ENCODE measurements around the gene TRIM34. TPM values are rescaled to one million over a fixed set of nuclear protein-coding genes. Genes with fewer than 3 reads are reported as not detected.

The TRIM34 gene
- total RNA-seq, 1 donor from 2014 or later: 25.9 TPM

- CTCF ChIA-PET: interaction anchor here (0.7 to 4.3 kb wide), 18 partner anchors 10 to 667 kb away, joined by 3 to 52 read pairs (median 5); partner anchors contain the start of genes OR52N2 and TRIM34
- Mint-ChIP-seq H3K9me3 (no peaks in the 10 kb centered on the region), H3K4me3 (peak within 1 kb of the TSS; percentile 93), H3K36me3 (ENCODE audit: low read depth) (peaks cover 31% of the 10 kb centered on the region), H3K4me1 (peaks cover 54% of the 10 kb centered on the region), H3K27me3 (no peaks in the 10 kb centered on the region), H3K27ac (peak within 1 kb of the TSS; percentile 93)
- DNase-seq: peak; percentile 58
- peak; percentile 77 for ATAC-seq (ENCODE audit: low read depth)
- no peak for TF ChIP-seq CTCF (IDR thresholded peaks at IDR 0.05)
- intact Hi-C loops (cut with micrococcal nuclease): loop anchor here (1.0 to 5.0 kb wide), 9 partner anchors 16 to 927 kb away; partner anchors contain the start of genes OR52N2, TAF10 and TRIM34
- POLR2A ChIA-PET: interaction anchor here (0.6 to 3.6 kb wide), 10 partner anchors 11 to 731 kb away, joined by 3 to 36 read pairs (median 6); no protein-coding TSS in a partner anchor
Observed at GRCh38 chr11:5684646-5685362, 60.0 kb downstream of the TRIM34 start, which contains the start of gene TRIM5. TSS of gene TRIM5 (minus strand) at chr11:5685074. CDS start at chr11:5680177, 4,897 bp downstream.

- no peak overlapping the region for H3K4me3 Mint-ChIP-seq
- intact Hi-C loops (cut with micrococcal nuclease): loop anchor here (5.0 kb wide), 1 partner anchor 926 kb away; the partner anchor contains the start of gene TAF10
- H3K27ac Mint-ChIP-seq: no peak overlapping the region
- ATAC-seq (ENCODE audit: low read depth): no peak
- H3K4me1 Mint-ChIP-seq: peaks cover 55% of the 10 kb centered on the region
- TF ChIP-seq CTCF (IDR thresholded peaks at IDR 0.05): no peak
- H3K36me3 Mint-ChIP-seq (ENCODE audit: low read depth): peaks cover 31% of the 10 kb centered on the region
- ChIA-PET CTCF (interaction anchor here (2.8 to 4.3 kb wide), 2 partner anchors 19 to 26 kb away, joined by 10 to 52 read pairs; no protein-coding TSS in a partner anchor), POLR2A (interaction anchor here (1.2 to 3.6 kb wide), 3 partner anchors 9 to 26 kb away, joined by 4 to 36 read pairs (median 24); no protein-coding TSS in a partner anchor)
- DNase-seq: no peak
- H3K27me3 Mint-ChIP-seq: no peaks in the 10 kb centered on the region
- no peaks in the 10 kb centered on the region for H3K9me3 Mint-ChIP-seq
Observed at GRCh38 chr11:5686426-5686825, 61.6 kb downstream of the TRIM34 start.

GRCh38 chr11:5688482-5688881, 63.7 kb downstream of the TRIM34 start:
- no peaks in the 10 kb centered on the region for H3K9me3 Mint-ChIP-seq
- no peak for ATAC-seq (ENCODE audit: low read depth)
- POLR2A ChIA-PET: interaction anchor here (0.5 to 4.7 kb wide), 4 partner anchors 12 to 100 kb away, joined by 3 to 60 read pairs (median 14); partner anchors contain the start of gene TRIM34
- peak overlapping the region; percentile 76 for H3K27ac Mint-ChIP-seq
- no peak overlapping the region for H3K4me3 Mint-ChIP-seq
- no peaks in the 10 kb centered on the region for H3K27me3 Mint-ChIP-seq
- peaks cover 39% of the 10 kb centered on the region for H3K36me3 Mint-ChIP-seq (ENCODE audit: low read depth)
- intact Hi-C loops (cut with micrococcal nuclease): loop anchor here (5.0 kb wide), 1 partner anchor 924 kb away; the partner anchor contains the start of gene TAF10
- DNase-seq: no peak
- no peak for TF ChIP-seq CTCF (IDR thresholded peaks at IDR 0.05)
- CTCF ChIA-PET: no interaction called here
- H3K4me1 Mint-ChIP-seq: peaks cover 62% of the 10 kb centered on the region

GRCh38 chr11:5689551-5689983, 64.8 kb downstream of the TRIM34 start, which contains the start of gene TRIM22:
TSS of gene TRIM22 (plus strand) at chr11:5689790. CDS start at chr11:5696233, 6,443 bp downstream.
- H3K4me1 Mint-ChIP-seq: peaks cover 61% of the 10 kb centered on the region
- no peaks in the 10 kb centered on the region for H3K9me3 Mint-ChIP-seq
- ChIA-PET POLR2A (interaction anchor here (0.6 to 4.7 kb wide), 13 partner anchors 8 to 923 kb away, joined by 3 to 60 read pairs (median 5); partner anchors contain the start of genes ARFIP2, OR52N2, SMPD1 and TAF10), CTCF (interaction anchor here (1.0 to 1.3 kb wide), 5 partner anchors 12 to 65 kb away, joined by 3 to 4 read pairs (median 3); partner anchors contain the start of gene TRIM34)
- ATAC-seq (ENCODE audit: low read depth) (peak; percentile 73), DNase-seq (no peak)
- H3K27ac Mint-ChIP-seq: peak within 1 kb of the TSS; percentile 94
- no peaks in the 10 kb centered on the region for H3K27me3 Mint-ChIP-seq
- H3K4me3 Mint-ChIP-seq: peak within 1 kb of the TSS; percentile 96
- intact Hi-C loops (cut with micrococcal nuclease): loop anchor here (1.0 to 5.0 kb wide), 3 partner anchors 11 to 923 kb away; partner anchors contain the start of gene TAF10
- TF ChIP-seq CTCF (IDR thresholded peaks at IDR 0.05): no peak
- H3K36me3 Mint-ChIP-seq (ENCODE audit: low read depth): peaks cover 43% of the 10 kb centered on the region

All from activated B cell treated with CpG ODN at 0.5 μM for 24 hours (primary cell).